Measurements from ENCODE around the gene KCNJ10.

KCNJ10 gene

GRCh38 chr1:160046494-160047110 lies 23.4 kb downstream of the KCNJ10 start:
- in situ Hi-C loops (cut with MboI; ENCODE audit: low sequenced_read_pairs, unreplicated experiment) = no loop called here
- peak; percentile 54 for TF ChIP-seq CTCF (IDR thresholded peaks at IDR 0.05; ENCODE audit: borderline replicate concordance, control extremely low read depth, extremely low read depth, insufficient read depth, missing control alignments)
- DNase-seq (ENCODE audit: low spot score) = peak; percentile 81

- in situ Hi-C loops (cut with MboI; ENCODE audit: low sequenced_read_pairs, unreplicated experiment) = no loop called here
These were observed 24.3 kb downstream of the KCNJ10 start for GRCh38 chr1:160045653-160046052.

GRCh38 chr1:160043543-160043942 lies 26.4 kb downstream of the KCNJ10 start:
- in situ Hi-C loops (cut with MboI; ENCODE audit: low sequenced_read_pairs, unreplicated experiment) = no loop called here
- TF ChIP-seq CTCF (IDR thresholded peaks at IDR 0.05; ENCODE audit: borderline replicate concordance, control extremely low read depth, extremely low read depth, insufficient read depth, missing control alignments) = no peak
- DNase-seq (ENCODE audit: low spot score) = no peak

More at GRCh38 chr1:160045653-160046052, 24.3 kb downstream of the KCNJ10 start:
- no peak for TF ChIP-seq CTCF (IDR thresholded peaks at IDR 0.05; ENCODE audit: borderline replicate concordance, control extremely low read depth, extremely low read depth, insufficient read depth, missing control alignments)
- DNase-seq (ENCODE audit: low spot score) = no peak

- DNase-seq (ENCODE audit: low spot score) = no peak
- in situ Hi-C loops (cut with MboI; ENCODE audit: low sequenced_read_pairs, unreplicated experiment) = no loop called here
- TF ChIP-seq CTCF (IDR thresholded peaks at IDR 0.05; ENCODE audit: borderline replicate concordance, control extremely low read depth, extremely low read depth, insufficient read depth, missing control alignments) = no peak
These were observed 29.5 kb downstream of the KCNJ10 start for GRCh38 chr1:160040476-160040875.

GRCh38 chr1:160032165-160032820 lies 37.7 kb downstream of the KCNJ10 start:
- DNase-seq (ENCODE audit: low spot score) = peak; percentile 25
- in situ Hi-C loops (cut with MboI; ENCODE audit: low sequenced_read_pairs, unreplicated experiment) = no loop called here
- no peak for TF ChIP-seq CTCF (IDR thresholded peaks at IDR 0.05; ENCODE audit: borderline replicate concordance, control extremely low read depth, extremely low read depth, insufficient read depth, missing control alignments)

GRCh38 chr1:160031365-160032164 lies 38.4 kb downstream of the KCNJ10 start, which contains the start of gene PIGM:
TSS of gene PIGM (minus strand) at chr1:160031990. CDS start at chr1:160031739, 251 bp downstream.
- peak; percentile 93 for DNase-seq (ENCODE audit: low spot score)
- TF ChIP-seq CTCF (IDR thresholded peaks at IDR 0.05; ENCODE audit: borderline replicate concordance, control extremely low read depth, extremely low read depth, insufficient read depth, missing control alignments) = no peak
- in situ Hi-C loops (cut with MboI; ENCODE audit: low sequenced_read_pairs, unreplicated experiment) = no loop called here
